ENCODE measurements around the gene TBCEL.

DNA sequence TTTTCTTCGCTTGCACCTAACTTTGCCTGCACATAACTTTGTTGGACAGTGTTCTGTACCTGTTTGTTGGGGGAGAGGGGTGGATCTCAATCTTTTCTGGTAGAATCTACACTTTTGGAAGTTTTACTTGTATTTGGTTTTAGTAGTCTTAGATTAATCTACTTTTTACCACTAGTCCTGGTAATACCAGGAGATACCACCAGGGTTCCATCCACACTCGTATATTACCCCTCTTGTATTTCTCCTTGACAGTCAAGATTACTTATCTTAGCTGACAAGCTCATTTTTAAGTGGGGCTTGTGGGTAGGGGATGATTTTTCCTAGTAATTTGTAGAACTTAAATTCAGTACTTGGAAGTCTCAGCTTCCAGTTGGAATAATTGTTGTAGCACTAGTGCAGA, 39.8 kb downstream of the TBCEL start:
- TF ChIP-seq POU2F2 (IDR thresholded peaks at IDR 0.05; ENCODE audit: low read depth, low read length) (no peak), POLR2A (IDR thresholded peaks at IDR 0.05; ENCODE audit: low read depth, low read length) (no peak)
